GM21825 (cell line): ENCODE data around the gene C16orf90.
A peak's percentile ranks its signal among the peaks of the same experiment; 100 is the strongest.

Source experiments
- ATAC-seq: cut with Tn5 transposase; IDR thresholded peaks from one replicate; pipeline ENCODE4 v1.9.1; 2021; ENCODE audit warnings: mild to moderate bottlenecking, moderate library complexity; ENCODE audit not compliant: unreplicated experiment

The C16orf90 gene

DNA sequence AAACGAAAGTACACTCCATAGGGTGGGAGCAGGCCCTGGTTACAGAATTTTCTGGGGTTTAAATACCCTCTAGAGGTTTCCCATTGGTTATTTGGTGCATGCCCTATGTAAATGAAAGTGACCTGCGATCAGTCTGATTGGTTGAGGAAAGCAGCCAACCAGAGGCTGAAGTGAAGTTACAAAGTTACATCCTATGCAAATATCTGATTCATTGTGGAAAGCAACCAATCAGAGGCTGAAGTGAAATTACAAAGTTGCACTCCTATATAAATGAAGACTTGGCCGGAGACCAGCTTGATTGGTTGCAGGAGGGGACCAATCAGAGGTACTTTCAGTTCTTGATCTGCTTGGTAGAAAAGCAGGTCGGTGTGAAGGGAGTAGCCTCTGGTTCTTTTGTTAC, 27.4 kb downstream of the C16orf90 start:
- no peak for ATAC-seq

DNA sequence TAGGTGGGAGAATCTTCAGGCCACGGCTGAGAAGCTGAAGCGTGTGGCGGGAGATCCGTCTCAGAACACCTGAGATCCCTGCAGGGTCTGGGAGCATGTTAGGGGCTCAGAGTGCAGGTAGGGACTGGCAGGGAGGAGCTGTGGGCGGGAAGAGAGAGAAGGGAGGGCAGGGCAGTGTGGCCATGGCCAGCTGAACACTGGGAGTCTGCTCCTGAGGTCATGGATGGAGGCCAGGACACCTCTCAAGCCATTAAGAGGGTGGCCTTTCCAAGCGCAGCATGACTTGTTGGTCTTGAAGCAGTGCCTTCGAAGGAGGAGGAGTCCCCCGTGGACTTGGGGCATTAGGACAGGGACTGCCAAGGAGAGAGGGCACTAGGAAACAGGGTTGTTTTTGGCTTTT, 28.1 kb downstream of the C16orf90 start:
- no peak for ATAC-seq

DNA sequence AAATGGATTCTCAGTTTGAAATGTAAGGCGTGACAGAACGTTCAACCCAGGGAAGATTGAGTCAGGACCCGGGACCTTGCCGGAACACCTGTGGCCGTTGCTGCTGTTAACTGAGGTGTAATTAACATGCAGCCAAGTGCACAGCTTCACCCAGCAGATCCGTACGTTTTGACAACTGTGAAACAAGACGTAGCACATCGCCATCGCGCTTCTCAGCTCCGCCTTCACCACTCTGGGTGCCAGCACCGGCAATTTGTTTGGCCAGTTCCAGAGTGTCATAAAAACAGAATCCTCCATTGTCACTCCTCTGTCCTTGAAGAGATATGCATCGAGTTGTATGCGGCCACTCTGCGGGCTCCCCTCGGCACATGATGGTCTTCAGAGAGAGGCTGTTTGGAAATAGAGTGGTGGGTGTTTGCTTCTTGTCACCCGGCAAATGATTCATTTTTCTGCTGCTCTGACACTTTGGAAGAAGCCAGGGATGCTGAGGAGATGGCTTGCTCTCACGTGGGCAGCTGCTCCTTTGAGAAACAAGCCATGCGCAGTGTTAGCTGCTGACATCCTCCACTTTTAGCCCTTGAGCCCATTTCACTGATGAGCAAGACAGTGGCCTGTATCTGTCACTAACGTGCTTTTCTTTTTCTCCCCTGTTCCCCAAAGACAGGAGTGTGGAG, 29.2 kb downstream of the C16orf90 start:
- no peak for ATAC-seq

DNA sequence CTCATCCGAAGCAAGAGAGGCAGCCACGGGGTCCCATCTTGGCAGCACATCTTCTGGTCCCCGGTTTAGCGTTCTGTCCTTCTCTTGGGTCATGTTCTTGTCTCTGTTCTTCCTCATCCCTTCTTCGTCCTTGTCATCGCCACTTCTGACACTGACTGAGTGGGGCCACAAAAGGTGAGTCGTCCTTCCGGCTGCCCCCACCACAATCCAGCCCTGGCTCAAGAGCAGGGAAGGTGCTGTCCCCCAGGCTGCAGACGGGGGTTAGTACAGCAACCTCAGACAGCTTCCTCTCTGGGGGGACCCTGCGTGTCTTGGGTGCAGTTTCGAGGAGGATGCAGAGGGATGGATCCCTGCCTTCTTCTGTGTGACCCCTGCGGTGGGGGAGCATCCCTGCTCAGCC, 30.0 kb downstream of the C16orf90 start:
- ATAC-seq: no peak

DNA sequence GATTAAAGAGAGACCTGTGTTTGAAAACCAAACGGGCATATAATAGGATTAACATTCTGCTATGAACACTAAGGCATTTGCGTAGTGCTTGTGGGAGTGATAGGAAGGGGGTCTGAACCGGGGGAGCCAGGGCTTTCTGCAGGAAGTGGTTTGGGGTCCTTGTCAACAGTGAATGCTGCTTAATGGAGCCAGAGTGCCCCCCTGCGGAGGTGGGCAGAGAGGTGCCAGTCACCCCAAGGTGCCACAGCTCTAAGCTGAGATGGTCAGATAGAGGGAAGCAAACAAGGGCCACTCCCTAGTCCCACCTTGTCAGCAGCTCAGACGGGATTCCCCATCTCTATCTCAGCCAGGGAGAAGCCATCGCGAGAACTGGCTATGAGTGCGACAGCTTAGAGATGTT, 34.1 kb downstream of the C16orf90 start:
- ATAC-seq: no peak

DNA sequence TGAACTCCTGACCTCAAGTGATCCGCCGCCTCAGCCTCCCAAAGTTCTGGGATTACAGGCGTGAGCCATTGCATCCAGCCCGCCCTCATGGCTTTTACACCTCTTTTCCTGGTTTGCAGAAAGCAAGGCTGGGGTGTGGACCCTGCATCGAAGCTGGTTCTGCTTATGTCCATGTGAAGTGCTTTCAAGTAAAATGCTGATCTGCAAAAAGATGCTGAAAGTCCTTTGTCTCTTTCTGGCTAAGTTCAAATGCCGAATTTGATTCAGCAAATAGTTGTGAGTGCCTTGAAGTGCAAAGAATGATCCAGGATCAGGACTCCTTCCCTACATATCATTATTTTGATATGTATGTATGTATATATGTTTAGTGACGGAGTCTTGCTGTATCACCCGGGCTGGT, 34.7 kb downstream of the C16orf90 start:
- no peak for ATAC-seq

DNA sequence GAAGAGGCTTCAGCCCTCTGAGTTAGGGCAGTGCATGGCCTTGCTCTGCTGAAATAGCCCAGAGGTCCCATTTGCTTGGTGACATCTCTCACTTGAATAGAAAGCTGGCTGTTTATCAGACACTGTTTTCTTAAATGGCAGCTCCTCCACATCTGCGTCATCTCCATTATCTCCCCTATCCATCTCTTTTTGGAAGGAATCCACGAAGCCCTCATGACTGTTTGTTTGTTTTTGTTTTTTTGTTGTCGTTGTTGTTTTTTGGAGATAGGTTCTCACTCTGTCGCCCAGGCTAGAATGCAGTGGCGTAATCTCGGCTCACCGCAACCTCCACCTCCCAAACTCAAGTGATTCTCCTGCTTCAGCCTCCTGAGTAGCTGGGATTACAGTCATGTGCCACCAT, 35.2 kb downstream of the C16orf90 start:
- ATAC-seq: no peak

DNA sequence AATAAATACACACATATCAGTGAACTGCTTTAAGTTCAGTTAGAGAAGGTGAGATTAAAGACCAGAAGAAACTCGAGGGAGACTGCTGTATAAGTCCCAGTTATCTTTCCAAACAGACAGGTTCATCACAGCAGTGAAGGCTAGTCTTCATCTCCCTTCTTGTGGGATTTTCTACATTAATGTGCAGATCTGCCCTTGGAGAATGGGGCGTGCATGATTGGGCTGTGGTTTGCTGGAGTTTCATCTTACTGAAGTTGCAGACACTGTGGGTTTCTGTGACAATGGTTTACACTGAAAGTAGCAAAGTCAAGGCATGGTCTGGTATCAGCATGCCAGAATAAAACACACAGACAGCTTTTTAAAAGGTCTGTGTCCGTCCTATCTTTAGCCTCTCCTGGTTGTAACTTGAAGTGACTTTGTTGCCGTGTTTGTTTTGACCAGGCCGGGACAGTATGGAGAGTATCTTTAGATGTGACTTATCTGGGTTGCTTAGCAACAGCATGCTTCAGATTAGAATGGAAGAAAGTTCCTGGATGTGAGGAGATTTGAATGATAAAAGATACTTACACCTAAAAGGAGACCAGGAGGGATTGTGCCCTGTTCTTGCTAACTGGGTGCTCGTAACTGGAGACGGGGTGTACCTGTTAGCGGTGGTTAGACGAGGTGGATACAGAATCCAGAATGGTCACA, 35.7 kb downstream of the C16orf90 start:
- ATAC-seq: no peak

DNA sequence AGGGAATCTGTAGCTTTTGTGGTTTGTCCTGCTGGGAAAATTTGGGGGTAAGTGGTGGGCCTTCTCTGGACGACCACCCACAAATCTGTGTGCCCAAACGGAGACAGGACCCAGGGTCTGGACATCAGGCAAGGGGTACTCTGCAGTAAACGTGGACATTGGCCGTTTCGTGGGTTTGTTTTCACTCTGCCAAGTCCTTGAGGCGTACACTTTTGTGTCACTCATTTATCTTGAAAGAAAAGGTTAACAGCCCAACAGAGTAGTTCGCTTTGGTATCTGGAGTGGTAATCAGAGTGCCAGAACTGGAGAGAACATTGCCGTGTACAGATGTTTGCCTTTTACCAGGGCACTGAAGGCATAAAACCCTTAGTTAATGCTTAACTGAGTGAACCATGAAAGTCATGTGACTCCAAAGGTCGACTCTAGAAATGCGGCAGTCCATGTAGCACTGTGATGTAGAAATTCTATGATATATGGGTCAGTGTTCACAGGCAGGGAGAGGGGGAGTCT, 36.4 kb downstream of the C16orf90 start:
- no peak for ATAC-seq

DNA sequence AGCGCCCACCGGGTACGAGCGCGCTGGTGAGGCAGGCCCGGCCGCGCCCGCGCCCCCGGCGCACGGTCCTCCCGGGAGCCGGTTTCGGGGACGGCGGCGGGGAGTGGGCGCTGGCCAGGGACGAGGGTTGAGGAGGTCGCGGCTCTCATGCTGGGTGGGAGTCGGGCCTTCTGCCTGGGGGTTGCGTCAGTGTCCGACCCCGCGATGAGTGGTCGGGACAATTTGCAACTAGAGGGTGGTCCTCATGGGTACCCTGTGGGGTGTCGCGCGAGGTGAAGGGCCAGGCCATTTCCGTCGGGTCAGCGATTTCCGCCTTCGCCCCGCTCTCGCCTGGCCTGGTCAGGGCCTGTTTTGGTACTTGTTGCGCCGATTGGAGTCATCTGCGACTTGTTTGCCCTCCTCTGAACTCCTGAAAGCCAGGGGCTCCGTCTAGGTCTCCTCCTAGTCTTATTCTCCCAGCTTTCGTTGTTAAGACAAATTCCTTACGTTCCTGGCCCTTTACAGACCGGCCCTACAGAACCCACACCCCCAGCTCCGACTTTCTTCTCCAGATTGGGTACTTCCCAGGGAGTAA, 36.9 kb downstream of the C16orf90 start:
- ATAC-seq: peak; percentile 24

DNA sequence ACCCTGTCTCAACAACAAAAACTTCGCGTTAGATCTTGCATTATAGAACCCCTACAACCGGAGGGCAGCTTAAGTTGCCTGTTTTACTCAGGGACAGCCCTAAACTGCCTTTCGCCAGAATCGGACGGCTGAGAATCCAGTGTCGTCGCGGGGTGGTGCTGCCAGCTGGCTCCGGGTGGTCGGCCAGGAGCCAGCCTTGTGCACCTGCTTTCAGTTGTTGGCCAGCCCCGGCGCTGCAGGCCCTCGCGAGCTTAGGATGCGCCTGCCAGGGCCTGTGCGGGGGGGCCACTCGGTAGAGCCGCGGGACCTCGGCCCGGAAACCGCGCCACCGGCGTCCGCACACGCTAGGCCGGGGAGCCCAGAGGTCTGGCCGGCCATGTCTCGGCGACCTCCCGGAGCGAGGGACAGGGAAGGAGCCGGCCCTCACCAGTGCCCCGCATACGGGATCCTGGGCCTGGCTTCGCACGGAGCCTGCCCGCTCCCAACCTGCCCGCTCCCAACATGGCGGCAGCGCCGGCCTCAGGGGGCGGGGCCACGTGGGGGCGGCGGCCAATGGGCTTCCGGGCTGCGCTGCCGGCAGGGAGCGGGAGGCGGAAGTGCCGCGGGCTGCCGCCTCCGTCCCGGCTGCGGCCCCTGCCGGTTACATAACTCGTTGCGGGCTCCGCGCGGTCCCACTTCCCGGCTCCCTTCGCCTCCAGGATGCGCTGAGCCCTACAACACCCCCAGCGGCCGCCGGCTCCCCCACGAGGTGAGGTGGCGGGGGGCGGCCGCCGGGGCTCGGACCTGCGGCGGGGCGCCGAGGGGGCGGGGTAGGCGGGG, 37.6 kb downstream of the C16orf90 start:
- peak; percentile 65 for ATAC-seq

DNA sequence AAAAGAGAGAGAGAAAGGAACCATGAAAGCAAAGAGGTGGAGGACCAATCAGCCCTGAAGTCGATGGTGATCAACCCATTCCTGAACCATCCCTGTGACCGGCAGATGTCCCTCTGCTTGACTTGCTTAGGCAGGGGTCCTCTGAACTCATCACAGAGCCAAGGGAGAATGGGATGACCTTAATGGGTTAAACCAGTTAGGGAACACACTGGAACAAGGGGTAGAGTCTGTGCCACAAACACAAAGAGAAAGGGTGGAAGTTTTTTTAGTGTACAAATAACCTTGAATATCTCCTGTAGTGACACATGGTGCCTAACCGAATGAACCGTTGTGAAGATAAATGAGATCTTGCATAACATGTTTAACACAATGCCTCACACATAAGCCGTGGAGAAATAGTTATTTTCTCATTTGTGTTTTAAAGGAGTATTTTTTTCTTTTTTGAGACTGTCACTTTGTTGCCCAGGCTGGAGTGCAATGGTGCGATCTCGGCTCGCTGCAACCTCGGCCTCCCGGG, 40.6 kb downstream of the C16orf90 start:
- ATAC-seq: no peak

DNA sequence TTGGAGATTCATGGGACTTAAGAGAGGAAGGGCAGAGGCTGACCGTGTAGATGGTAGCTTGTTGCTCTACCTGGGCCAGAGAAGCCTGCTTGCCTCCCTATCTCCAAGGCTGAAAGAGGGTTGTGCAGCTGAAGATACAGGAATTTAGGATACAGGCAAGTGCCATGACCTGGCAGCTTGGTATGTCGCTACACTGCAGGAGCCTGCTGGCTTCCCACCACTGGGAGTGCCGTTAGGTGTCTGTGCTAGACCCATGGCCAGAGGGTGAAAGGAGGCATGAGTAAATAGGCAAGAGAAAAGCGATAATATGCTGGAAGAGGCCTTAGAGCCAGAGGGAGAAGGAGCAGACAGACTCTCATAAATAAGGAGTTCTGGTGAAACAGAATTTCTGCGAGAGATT, 41.2 kb downstream of the C16orf90 start:
- no peak for ATAC-seq

DNA sequence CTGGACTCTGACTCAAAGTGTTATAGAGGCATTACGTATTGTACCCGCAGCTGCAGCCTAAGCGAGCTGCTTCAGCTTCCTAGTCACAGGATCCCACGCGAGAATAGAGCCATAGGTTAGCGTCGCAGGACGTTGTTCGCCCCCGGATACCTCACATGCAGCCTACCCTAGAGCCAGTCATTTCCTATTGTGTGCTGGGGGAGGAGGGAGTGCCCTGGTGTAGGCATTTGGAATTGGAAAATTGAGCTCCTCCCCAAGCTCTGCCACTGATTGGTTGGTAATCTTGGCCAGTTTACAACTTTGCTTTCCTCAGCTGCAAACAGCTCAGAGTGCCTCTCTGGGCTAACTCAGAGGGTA, 51.3 kb downstream of the C16orf90 start:
- no peak for ATAC-seq
